Bone marrow (tissue), 2 donors: ENCODE data around the gene PNMT.

Experiments used
- DNase-seq, 2 donors: peaks; one replicate each; lab custom pipeline; 2025; lab: John Stamatoyannopoulos, UW

Gene PNMT, protein sequence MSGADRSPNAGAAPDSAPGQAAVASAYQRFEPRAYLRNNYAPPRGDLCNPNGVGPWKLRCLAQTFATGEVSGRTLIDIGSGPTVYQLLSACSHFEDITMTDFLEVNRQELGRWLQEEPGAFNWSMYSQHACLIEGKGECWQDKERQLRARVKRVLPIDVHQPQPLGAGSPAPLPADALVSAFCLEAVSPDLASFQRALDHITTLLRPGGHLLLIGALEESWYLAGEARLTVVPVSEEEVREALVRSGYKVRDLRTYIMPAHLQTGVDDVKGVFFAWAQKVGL

DNA sequence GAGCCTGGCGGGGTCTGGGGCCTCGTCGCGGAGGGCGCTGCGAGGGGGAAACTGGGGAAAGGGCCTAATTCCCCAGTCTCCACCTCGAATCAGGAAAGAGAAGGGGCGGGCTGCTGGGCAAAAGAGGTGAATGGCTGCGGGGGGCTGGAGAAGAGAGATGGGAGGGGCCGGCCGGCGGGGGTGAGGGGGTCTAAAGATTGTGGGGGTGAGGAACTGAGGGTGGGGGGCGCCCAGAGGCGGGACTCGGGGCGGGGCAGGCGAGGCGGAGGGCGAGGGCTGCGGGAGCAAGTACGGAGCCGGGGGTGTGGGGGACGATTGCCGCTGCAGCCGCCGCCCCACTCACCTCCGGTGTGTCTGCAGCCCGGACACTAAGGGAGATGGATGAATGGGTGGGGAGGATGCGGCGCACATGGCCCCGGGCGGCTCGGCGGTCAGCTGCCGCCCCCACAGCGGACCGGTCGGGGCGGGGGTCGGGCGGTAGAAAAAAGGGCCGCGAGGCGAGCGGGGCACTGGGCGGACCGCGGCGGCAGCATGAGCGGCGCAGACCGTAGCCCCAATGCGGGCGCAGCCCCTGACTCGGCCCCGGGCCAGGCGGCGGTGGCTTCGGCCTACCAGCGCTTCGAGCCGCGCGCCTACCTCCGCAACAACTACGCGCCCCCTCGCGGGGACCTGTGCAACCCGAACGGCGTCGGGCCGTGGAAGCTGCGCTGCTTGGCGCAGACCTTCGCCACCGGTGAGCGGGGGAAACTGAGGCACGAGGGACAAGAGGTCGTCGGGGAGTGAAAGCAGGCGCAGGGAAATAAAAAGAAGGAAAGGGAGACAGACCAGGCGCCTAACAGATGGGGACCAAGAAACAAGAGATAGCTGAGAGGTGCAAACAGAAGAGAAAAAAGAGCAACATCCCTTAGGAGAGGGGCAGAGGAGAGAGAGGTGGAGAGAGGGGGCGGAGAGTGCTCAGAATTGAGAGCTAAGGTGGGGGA lies at the start of gene PNMT:
Gene PNMT (plus strand): TSS at position 509 of the 980 bp plus-strand sequence. CDS start 23 bp downstream, at position 532.
- peak in 1 of 2 donors; percentile 9 for DNase-seq

DNA sequence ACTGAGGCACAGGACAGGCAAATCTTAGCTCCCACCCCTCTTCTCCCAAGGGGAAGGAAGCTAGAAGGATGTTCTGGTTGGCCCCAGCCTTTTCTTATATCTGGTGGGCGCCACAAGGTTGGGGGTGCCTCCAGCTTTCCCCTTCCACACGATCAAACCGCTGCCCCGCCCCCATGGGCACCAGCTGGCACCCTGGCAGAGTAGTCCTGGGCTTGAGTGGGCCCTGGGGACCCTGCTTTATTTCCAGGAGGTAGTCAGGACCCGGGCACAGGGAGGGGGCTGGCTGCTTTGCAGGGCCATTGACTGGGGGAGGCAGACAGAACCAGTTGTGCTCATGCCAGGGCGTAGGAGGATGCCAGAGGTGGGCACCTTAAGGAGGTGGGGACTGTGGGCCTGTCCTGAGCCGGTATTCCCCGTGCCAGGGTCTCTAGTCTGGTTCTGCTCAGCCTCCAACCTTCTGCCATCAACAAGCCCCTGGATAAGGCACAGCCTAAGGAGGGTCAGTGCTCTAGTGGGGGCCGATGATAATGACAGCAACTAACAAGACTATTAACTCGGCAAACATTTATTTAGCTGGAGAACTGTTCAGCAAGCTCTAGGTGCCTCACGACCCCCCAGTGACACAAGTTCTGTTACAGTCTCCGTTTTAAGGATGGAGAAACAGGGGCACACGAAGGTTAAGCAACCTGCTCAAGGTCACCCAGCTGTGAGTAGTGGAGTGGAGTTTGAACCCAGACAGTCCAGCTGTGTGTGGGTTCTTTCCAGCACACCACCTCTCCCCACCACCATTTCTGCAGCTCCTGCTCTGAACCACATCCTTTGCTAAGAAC lies 49.1 kb upstream of the PNMT start:
- DNase-seq, result no peak

DNA sequence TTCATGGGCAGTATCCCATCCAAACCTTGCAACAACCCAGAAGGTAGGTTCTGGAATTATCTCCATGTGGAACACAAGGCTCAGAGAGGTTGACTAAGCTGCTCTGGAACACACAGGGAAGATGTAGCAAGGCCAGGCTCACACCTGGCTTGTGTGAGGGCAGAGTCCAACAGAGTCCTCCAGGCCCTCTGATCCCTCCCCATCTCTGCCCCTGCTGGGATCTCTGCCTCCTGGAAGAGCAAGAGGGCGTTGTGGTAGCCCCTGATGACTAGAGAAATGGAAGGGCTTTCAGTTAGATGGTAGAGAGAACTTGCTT lies 48.5 kb upstream of the PNMT start:
- no peak for DNase-seq

DNA sequence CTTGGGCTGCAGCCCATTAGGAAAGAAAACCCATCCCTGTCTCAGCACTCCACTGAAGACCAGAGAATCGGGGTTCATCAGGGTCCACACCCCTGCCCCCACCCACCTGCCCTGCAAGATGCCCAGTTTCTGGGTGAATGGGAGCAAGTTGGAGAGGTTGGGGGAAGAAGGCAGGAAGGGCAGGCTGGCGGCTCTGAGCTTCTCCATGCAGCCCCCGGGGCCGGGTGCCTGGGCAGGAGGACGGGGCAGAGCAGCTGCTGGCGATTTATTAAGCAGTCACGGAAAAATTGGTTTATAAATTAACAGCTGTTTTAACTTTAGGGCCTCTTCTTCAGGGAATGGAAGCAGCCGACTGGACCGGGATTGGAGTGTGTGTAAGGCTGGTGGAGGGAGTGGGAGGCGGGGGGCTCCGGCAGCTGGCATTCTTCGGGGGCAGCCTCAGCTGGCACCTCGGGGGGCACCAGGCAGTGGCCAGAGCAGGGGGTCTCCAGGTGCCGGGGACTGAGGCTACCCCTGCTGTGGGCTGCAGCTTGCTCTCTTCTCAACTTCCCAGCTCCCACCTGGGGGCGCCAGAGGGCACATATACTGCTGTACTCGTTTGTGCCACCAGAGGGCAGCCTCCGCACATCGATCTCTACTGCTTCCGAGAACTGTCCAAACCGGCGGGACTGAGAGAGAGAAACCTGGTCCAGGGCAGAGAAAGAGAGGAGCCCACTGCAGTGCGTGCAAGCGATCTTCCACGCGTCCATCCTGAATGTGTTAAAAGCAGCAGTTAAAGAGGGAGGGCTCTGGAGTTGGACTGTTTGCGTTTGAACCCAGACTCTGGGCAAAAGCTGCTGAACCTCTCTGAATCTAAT lies 46.5 kb upstream of the PNMT start:
- peak; percentile 67 to 84 for DNase-seq

DNA sequence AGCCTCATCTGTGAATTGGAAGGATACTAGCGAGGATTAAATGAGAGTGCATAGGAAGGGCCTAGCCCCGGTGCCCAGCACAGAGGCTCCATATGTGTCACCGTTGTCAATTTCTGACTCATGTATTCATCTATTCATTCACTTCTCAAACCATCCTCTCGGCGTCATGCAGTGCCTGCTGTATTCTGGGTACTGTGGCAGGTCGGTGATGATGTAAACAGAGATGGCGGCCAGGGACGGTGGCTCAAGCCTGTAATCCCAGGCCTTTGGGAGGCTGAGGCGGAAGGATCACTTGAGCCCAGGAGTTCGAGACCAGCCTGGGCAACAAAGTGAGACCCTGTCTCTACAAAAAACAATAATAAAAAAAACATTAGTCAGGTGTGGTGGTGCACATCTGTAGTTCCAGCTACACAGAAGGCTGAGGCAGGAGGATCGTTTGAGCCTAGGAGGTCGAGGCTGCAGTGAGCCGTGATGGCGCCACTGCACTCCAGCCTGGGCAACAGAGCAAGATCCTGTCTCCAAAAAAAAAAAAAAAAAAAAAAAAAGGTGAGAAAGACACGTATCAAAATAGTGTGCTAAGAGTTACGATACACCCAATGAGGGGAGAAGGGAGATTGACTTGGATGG lies 45.8 kb upstream of the PNMT start:
- DNase-seq, result no peak

DNA sequence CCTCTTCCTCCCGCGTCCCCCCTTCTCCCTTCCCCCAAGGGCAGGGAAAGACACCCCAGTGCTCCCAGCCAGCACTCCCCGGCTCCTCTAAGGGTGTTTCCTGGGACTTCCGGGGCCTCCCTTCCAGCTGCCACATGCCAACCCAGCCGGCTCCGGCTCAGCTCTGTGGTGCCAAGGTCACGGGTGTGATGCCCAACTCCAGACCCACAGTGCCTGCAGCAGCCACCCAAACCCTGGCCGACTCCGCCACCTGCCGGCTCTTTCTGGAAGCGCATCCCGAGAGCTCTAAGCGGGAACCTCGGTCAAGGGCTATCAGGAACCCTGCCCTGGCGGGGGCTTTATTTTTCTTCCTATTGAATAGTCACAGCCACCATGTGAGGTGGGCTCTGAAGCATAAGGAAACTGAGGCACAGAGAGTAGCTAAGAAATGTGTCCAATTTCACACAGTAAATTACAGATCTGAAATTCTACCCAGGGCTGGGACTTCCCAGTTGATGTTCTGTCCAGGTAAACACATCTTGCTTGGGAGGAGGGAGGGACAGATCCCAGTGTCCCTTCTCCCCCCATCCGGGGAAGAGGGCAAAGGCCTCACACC lies 44.8 kb upstream of the PNMT start:
- peak; percentile 61 to 64 for DNase-seq

DNA sequence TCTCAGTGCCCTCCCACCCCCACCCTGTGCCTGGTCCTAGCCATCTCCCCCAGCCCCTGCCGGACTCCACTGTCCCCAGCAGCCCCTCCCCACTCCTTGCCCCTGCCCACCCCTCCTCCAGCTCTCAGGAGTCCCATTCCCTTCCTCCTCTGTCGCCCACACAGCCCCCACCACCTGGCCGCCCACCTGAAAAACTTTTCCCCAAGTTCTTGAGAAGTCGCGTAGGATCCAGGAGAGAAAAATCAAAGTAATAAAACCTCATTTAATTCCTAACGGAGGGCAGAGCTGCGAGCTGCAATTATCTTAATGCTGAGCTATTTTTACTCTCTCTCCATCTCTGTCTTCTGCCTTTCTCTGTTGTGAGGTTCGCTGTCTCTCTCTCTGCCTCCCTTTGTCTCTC lies 43.9 kb upstream of the PNMT start:
- no peak for DNase-seq

DNA sequence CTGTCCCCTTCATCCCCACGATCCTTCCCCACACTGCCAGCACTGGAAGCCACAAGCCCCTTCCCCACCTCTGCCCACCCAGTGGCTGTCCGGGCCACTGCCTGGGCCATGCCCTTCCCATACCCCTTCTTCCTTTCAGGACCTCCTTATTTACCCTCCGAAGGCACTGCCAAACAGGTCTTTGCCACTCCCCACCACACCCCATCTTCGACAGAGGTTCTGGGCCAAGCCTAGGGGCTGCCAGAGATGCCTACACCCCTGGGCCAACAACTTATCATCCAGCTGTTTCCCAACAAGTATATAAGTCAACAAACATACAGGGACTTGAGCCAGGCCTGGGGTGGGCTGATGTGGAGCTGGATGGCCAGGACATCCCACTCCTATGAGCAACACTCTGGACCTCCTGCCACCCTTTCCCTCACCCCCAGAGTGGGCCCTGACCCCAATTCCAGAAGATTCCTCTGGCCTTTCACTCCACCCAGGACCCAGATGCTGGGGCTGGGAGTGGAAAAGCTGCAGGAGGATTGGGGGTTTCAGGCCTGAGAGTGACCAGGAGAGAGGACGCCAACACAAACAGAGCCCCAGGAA lies 43.0 kb upstream of the PNMT start:
- DNase-seq, result no peak

DNA sequence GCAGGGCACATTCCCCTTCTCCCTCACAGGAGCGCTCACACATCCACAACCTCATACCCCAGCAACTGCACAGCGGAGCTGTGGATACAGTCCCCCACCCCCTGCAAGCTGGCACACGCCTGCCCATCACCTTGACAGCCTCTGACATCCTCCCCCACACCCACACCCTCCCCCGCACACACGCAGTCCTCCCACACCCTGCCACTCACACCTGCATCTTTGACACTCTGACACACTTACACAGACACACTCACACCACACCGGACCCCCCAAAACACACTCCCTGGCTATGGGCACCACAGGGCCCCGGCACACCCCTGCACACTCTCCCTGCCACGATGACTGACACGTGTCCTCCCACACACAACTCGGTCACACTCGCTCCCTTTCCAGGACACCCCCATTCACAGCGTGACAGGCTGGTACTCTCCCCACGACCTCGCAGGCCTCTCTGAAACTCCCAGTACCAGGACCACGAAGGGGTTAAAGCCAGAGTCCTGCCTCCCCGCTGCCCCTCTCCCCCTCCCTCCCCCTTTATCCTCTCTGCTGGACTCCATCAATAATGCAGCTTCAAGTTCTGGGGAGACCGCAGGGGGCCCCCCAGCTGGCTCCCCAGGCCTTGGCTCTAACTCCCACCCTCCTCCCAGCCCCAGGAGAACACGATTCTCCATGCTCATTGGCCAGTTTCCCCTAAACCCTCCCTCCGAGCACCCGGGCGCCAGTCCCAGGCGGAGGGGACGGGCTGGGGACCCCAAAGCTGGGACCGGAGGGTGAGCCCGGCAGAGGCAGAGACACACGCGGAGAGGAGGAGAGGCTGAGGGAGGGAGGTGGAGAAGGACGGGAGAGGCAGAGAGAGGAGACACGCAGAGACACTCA lies 41.8 kb upstream of the PNMT start, which contains the start of gene PPP1R1B:
Gene PPP1R1B (plus strand): TSS at position 782 of the 876 bp plus-strand sequence. CDS start 441 bp downstream, outside the sequence.
- DNase-seq, result no peak

DNA sequence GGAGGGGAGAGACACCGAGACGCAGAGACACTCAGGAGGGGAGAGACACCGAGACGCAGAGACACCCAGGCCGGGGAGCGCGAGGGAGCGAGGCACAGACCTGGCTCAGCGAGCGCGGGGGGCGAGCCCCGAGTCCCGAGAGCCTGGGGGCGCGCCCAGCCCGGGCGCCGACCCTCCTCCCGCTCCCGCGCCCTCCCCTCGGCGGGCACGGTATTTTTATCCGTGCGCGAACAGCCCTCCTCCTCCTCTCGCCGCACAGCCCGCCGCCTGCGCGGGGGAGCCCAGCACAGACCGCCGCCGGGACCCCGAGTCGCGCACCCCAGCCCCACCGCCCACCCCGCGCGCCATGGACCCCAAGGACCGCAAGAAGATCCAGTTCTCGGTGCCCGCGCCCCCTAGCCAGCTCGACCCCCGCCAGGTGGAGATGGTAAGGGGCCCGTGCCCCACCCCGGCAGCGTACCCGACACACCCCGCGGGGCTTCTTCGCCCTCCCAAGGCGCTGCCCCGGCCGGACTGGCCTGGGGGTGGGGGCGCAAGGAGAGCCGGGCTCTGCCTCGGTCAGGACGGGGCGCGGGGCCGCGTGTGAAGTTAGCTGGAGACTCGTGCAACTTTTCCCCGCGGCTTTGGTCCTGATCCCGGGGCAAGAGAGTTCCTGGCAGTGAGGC lies 41.1 kb upstream of the PNMT start:
- DNase-seq, result no peak

DNA sequence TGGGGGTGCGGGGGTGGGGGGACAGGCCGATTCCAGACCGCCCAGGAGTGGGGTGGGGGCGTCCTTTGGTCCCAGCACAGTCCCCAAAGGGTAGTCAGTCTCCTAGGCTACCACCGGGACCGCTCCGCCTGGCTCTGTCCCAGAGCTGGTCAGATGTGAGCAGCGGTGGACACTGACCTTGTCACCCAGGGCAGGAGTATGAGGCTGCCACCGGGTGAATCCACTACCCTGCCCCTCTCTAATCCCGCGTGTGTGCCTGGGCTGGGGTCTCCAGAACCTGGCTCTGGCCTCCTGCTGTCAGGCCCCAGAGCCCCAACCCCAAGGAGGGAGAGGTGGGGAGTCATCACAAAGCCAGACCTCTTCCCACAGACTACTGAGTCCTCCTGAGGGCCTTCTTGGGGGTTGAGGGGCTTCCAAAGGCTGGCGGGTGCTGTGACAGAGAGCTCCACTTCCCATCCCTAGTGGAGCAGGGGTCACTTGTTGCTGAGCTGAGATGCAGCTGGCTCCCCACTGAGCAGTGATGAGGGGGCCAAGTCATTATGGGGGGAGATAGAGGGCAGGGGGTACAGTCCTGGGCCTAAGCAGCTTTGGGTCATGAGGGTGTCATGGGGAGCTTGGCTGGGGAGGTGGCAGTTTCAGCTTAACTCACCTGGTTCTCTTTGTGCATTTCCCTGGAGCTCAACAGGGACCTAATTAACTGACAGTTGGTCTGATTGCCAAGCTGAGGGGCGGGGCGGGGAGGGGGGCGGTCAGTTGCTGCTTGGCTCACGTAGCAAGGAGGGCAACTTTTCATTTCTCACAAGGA lies 40.3 kb upstream of the PNMT start:
- DNase-seq, result no peak

DNA sequence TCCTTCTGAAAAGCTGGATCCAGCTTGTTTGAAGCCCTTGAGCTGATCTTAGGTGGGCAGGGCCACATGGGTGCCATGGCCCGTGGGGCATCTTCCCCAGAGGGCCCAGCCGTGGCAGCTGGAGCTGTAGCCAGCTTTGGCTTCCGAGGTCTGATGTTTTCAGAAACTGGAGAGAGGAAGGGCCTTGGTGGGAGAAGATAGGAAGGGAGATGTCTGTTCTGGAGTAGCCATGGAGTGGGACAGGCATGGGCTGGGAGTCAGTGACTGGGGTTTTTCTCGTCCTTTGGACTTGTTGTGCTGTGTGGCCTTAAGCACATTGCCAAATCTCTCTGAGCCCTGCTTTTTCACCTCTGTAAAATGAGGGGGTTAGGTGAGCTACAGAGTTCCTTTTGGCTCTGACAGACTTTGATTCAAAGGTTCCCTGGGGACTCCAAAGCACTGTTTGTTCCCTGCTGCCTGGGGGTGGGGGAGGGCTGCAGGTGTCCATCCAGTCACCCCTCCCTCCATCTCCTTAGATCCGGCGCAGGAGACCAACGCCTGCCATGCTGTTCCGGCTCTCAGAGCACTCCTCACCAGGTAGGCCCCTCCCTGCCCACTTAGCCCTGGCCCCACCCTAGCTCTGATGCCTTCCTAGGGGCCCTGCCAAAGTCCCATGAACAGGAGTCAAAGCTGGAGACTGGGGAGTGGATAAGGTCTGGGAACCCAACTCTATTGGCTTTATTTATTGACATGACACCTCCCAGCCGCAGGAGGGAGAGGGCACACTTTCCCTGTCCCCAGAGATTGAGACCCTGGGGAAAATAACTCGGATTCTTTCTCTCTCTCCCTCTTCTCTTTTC lies 39.4 kb upstream of the PNMT start:
- no peak for DNase-seq

DNA sequence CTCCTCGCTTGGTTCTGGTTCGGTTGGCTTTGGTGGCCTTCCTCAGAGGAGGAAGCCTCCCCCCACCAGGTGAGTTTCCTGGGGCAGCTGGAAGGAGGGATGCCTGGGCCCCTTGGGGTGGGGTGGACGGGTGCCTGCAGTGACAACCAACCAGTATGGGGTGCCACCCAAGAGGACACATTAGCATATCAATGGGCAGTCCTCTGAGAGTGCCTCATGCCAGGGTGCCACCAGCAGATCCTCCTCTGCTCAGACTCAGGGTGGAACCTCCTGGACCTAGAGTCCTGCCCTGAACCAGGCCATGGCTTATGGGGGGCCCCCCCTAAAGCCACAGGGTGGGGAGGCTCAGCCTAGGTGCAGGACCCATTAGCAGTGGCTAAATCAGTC lies 38.8 kb upstream of the PNMT start:
- DNase-seq, result no peak

DNA sequence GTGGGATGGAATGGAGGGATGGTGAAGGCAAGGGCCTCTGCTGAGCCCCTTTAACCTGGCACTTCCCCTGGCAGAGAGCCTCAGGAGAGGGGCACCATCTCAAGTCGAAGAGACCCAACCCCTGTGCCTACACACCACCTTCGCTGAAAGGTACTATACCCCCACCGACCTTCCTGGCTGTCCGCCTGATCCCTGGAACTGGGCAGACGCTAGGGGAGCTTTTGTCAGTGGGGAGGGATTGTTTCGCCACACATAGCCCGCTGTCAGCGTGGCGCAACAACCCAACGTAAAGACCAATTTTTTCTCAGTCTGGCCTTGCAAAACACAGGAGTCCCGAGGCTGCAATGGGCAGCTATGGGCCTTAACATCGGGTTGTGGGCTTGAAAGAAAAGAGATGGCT lies 38.4 kb upstream of the PNMT start:
- no peak for DNase-seq

DNA sequence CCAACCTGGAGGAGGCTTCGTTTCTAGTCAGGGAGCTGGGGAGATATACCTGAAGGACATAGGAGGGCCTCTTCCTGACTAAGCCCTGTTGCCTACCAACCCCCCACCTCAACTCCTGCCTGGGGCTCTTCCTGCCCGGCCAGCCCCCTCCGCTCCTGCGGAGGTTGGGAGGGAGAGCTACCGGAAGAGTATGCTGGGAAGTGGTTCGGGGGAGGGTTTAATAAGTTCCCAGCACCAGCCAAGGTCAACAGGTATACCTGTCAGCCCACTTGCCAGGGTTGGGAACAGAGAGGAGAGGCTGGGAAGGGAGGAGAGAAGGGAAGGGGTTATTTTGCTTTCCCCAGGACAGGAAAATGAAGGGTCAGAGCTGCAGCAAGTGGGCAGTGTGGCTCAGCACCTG lies 36.9 kb upstream of the PNMT start:
- no peak for DNase-seq

DNA sequence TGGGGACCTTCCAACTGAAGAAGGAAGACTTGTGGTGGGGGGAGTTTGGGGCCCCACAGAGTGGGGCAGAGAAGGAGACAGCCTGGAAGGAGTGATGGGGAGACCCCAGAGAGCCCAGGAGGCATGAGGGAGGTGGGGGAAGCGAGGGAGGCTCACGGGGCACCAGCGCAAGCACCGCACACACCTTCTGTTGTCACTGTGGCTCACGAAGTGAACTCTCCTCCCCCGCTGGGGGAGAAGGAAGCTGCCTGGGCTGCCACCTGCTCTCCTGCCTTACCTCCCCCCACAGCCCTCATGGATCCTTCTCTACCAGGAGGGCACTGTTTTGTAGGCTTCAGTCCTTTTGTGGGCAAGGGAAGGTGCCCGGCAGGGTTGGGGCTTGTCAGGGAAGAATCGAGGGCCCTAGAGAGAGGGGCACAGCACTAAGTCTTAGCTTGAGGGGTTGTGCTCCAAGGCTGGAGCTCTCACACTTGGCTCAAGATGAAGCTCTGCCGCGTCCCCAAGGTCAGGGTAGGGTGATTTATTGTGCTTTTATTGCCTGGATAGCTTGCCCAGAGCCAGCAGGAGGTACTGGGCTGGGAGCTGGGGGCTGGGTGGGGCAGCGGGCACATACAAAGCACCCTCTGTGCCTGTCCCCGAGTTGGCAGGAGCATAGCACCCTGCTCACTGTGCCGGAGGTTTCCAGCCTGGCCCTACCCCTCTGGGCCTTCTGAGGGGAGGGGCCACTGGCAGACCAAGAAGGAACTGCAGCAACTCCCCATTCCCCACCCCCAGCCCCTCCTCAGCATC lies 35.9 kb upstream of the PNMT start:
- no peak for DNase-seq
